B cell (primary cell): Measurements from ENCODE around the gene BRPF3. TPM values are rescaled to one million over a fixed set of nuclear protein-coding genes. Genes with fewer than 3 reads are reported as not detected.

Experiments used
- ATAC-seq: fragments of 200-7000 bp; cut with Tn5 transposase; one replicate; pipeline ENCODE4 v1.10.0; 2021; ENCODE audit warnings: low read depth, mild to moderate bottlenecking, moderate number of reproducible peaks, moderate library complexity
- CTCF ChIA-PET: fragments of 350-600 bp; sonication (Branson Sonifier 250); formaldehyde crosslinking; loops from one replicate; lab custom pipeline; 2021; ENCODE audit warnings: antibody characterized with exemption, inconsistent platforms; lab: Charles Lee
- POLR2A ChIA-PET: fragments of 350-600 bp; sonication (Branson Sonifier 250); formaldehyde crosslinking; loops from one replicate; lab custom pipeline; 2021; ENCODE audit warnings: antibody characterized with exemption; lab: Charles Lee
- DNase-seq: peaks from one replicate; pipeline ENCODE4 v3.0.0; 2013
- H2AFZ ChIP-seq: 2 replicates; pipeline ENCODE4 v1.6.1; 2012; ENCODE audit warnings: mild to moderate bottlenecking, low read depth, low read length; ENCODE audit not compliant: insufficient read depth, poor library complexity, severe bottlenecking
- H3K27ac ChIP-seq, 2 donors: 1 replicate in 1 of 2; 2 replicates in 1 of 2; pipeline ENCODE4 v1.5.1; 2012 to 2013; ENCODE audit warnings: low read length in 2 of 2, mild to moderate bottlenecking in 2 of 2, moderate library complexity in 1 of 2
- H3K27me3 ChIP-seq, 4 experiments: fragments of 200-600 bp in 1 of 4; sonication (generic) in 1 of 4; replicated peaks in 1 of 4; 1 replicate in 2 of 4; 2 replicates in 2 of 4; pipeline versions ENCODE4 v1.6.1 to v1.7.0; 2013 to 2016; ENCODE audit warnings: low read length in 3 of 4, mild to moderate bottlenecking in 2 of 4, mixed read lengths in 1 of 4, moderate library complexity in 1 of 4; ENCODE audit not compliant: insufficient read depth in 4 of 4, control insufficient read depth in 3 of 4; ENCODE audit errors: control extremely low read depth in 1 of 4
- H3K36me3 ChIP-seq, 2 experiments: replicated peaks in 1 of 2; 1 replicate in 1 of 2; 2 replicates in 1 of 2; pipeline versions ENCODE4 v1.6.1 to v1.7.1; 2013; ENCODE audit warnings: low read length in 1 of 2; ENCODE audit not compliant: insufficient read depth in 2 of 2, control insufficient read depth in 1 of 2; ENCODE audit errors: control extremely low read depth in 1 of 2, extremely low read depth in 1 of 2
- H3K4me1 ChIP-seq, 2 donors: fragments of 200-600 bp in 1 of 2; sonication (generic) in 1 of 2; 1 replicate in 1 of 2; 2 replicates in 1 of 2; pipeline versions ENCODE4 v1.5.1 to v1.6.1; 2013 to 2017; ENCODE audit warnings: low read length in 2 of 2; ENCODE audit not compliant: control insufficient read depth in 2 of 2, insufficient read depth in 2 of 2
- H3K4me2 ChIP-seq: replicated peaks from 2 replicates; pipeline ENCODE3; 2012; ENCODE audit warnings: mild to moderate bottlenecking, low read depth, low read length; ENCODE audit not compliant: poor library complexity, severe bottlenecking
- H3K4me3 ChIP-seq, 5 experiments: fragments of 200-600 bp in 1 of 5; sonication (generic) in 1 of 5; 1 replicate in 3 of 5; 2 replicates in 2 of 5; pipeline versions ENCODE4 v1.5.1 to v1.7.0; 2011 to 2016; ENCODE audit warnings: low read length in 4 of 5, mild to moderate bottlenecking in 4 of 5, low read depth in 2 of 5, control low read depth in 1 of 5, moderate library complexity in 1 of 5; ENCODE audit not compliant: insufficient read depth in 1 of 5; ENCODE audit errors: control extremely low read depth in 1 of 5, extremely low read depth in 1 of 5
- H3K79me2 ChIP-seq: fragments of 200-600 bp; sonication (generic); one replicate; pipeline ENCODE4 v1.6.0; 2016; ENCODE audit warnings: low read length; ENCODE audit not compliant: control insufficient read depth, insufficient read depth
- H3K9ac ChIP-seq: fragments of 200-600 bp; sonication (generic); 2 replicates; pipeline ENCODE4 v1.6.1; 2017; ENCODE audit warnings: mild to moderate bottlenecking, low read length, moderate library complexity
- H3K9me3 ChIP-seq, 3 donors: one replicate each; pipeline versions ENCODE4 v1.6.1 to v1.7.1; 2013; ENCODE audit warnings: low read length in 2 of 3; ENCODE audit not compliant: control insufficient read depth in 2 of 3, insufficient read depth in 1 of 3; ENCODE audit errors: control extremely low read depth in 1 of 3
- H4K20me1 ChIP-seq: 2 replicates; pipeline ENCODE4 v1.6.0; 2012; ENCODE audit warnings: mild to moderate bottlenecking, low read length; ENCODE audit not compliant: insufficient read depth, control insufficient read depth, poor library complexity, severe bottlenecking
- H3K27ac Mint-ChIP-seq: one replicate; pipeline ENCODE4 v1.8.0; 2021; ENCODE audit warnings: mixed read lengths
- H3K27me3 Mint-ChIP-seq: one replicate; pipeline ENCODE4 v1.8.0; 2021; ENCODE audit warnings: mixed read lengths
- H3K4me1 Mint-ChIP-seq: one replicate; pipeline ENCODE4 v1.8.0; 2021; ENCODE audit warnings: mixed read lengths
- H3K4me3 Mint-ChIP-seq: one replicate; pipeline ENCODE4 v1.8.0; 2021; ENCODE audit warnings: mixed read lengths
- H3K9me3 Mint-ChIP-seq: one replicate; pipeline ENCODE4 v1.8.0; 2022; ENCODE audit warnings: mixed read lengths; ENCODE audit not compliant: insufficient read depth
- EZH2 ChIP-seq: IDR thresholded peaks from 2 replicates; pipeline ENCODE4 v1.6.1; 2012; ENCODE audit warnings: borderline replicate concordance, low read depth, mild to moderate bottlenecking, moderate library complexity, low read length; ENCODE audit not compliant: insufficient read depth, poor library complexity, severe bottlenecking
- WGBS: methylation state at CpG from one replicate; pipeline ENCODE4 v1.1.5; 2013; ENCODE audit warnings: missing lambda C conversion rate; ENCODE audit not compliant: insufficient coverage; 5-methylcytosine and 5-hydroxymethylcytosine counted together
- intact Hi-C: fragments of 100-400 bp; cut with micrococcal nuclease; formaldehyde crosslinking; loops from one replicate; pipeline ENCODE4 v1.10.0; 2022
- polyA plus RNA-seq: library from polyadenylated mRNA; depleted of rRNA; stranded (reverse); fragments of >200 nt; gene quantifications from 2 replicates; pipeline ENCODE4 v1.2.3, GENCODE V29; 2012
- total RNA-seq, 2 donors: library from RNA; stranded (reverse); fragments of 120-200 nt in 1 of 2; gene quantifications; 1 replicate in 1 of 2; 2 replicates in 1 of 2; pipeline versions ENCODE4 v1.2.3 to v1.2.4, GENCODE V29; 2013 to 2022
- TF ChIP-seq, protein P1 (sequence below): fragments of 200-600 bp; IDR thresholded peaks from one replicate; pipeline ENCODE4 v1.8.0; 2022; ENCODE audit warnings: antibody characterized with exemption, mild to moderate bottlenecking

Gene BRPF3
- total and polyA plus RNA-seq, 2 donors (not counting 1 experiment from before 2014, with no cell fraction given): 17.1 to 29.4 TPM

DNA sequence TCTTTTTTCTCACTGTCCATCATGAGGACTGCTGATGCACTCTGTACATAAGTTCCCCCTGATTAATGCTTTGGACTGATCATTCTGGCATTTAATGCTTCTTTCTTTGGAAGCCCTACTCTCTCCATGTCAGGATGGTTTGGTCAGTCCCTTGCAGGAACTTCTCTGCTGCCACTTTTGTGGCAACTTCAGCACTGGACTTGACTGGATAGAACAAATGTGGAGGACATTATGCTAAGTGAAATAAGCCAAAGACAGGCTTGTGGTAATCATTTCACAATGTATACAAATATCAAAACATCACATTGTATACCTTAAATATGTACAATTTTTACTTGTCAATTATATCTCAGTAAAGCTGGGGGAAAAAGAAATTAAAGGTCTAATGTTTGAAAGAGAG is 12.2 kb upstream of the BRPF3 start:
- Histone ChIP-seq H3K9ac (no peak overlapping the region), H3K4me2 (no peak overlapping the region), H3K36me3 (no peaks in the 10 kb centered on the region), H3K9me3 (peaks cover 0 to 8% (median 1%) of the 10 kb centered on the region in 3 donors), H3K4me1 (no peaks in the 10 kb centered on the region), H3K4me3 (no peak overlapping the region), H4K20me1 (no peaks in the 10 kb centered on the region), H3K27me3 (no peaks in the 10 kb centered on the region), H3K79me2 (no peaks in the 10 kb centered on the region), H3K27ac (no peak overlapping the region), H2AFZ (no peak overlapping the region)
- H3K4me3 Mint-ChIP-seq: no peak overlapping the region
- peaks cover 1% of the 10 kb centered on the region for H3K9me3 Mint-ChIP-seq
- TF ChIP-seq, protein P1, sequence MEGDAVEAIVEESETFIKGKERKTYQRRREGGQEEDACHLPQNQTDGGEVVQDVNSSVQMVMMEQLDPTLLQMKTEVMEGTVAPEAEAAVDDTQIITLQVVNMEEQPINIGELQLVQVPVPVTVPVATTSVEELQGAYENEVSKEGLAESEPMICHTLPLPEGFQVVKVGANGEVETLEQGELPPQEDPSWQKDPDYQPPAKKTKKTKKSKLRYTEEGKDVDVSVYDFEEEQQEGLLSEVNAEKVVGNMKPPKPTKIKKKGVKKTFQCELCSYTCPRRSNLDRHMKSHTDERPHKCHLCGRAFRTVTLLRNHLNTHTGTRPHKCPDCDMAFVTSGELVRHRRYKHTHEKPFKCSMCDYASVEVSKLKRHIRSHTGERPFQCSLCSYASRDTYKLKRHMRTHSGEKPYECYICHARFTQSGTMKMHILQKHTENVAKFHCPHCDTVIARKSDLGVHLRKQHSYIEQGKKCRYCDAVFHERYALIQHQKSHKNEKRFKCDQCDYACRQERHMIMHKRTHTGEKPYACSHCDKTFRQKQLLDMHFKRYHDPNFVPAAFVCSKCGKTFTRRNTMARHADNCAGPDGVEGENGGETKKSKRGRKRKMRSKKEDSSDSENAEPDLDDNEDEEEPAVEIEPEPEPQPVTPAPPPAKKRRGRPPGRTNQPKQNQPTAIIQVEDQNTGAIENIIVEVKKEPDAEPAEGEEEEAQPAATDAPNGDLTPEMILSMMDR: no peak
- no peak for TF ChIP-seq EZH2
- DNase-seq (no peak), ATAC-seq (no peak)
- H3K4me1 Mint-ChIP-seq: no peaks in the 10 kb centered on the region
- POLR2A ChIA-PET: interaction anchor here (0.6 kb wide), 1 partner anchor 403 kb away, joined by 4 read pairs; no protein-coding TSS in a partner anchor
- no peaks in the 10 kb centered on the region for H3K27me3 Mint-ChIP-seq
- H3K27ac Mint-ChIP-seq: no peak overlapping the region
- intact Hi-C loops: no loop called here
- CTCF ChIA-PET: interaction anchor here (0.6 kb wide), 1 partner anchor 61 kb away, joined by 3 read pairs; no protein-coding TSS in a partner anchor

- Mint-ChIP-seq H3K4me1 (no peaks in the 10 kb centered on the region), H3K27me3 (no peaks in the 10 kb centered on the region), H3K4me3 (no peak overlapping the region), H3K9me3 (no peaks in the 10 kb centered on the region), H3K27ac (no peak overlapping the region)
- intact Hi-C loops: no loop called here
- Histone ChIP-seq H3K4me1 (no peaks in the 10 kb centered on the region), H3K9ac (no peak overlapping the region), H2AFZ (no peak overlapping the region), H3K27ac (no peak overlapping the region), H3K36me3 (no peaks in the 10 kb centered on the region), H4K20me1 (no peaks in the 10 kb centered on the region), H3K27me3 (no peaks in the 10 kb centered on the region), H3K4me2 (no peak overlapping the region), H3K9me3 (peaks cover 0 to 8% (median 1%) of the 10 kb centered on the region in 3 donors), H3K79me2 (no peaks in the 10 kb centered on the region), H3K4me3 (no peak overlapping the region)
- WGBS: 93% methylated on average over 2 of the region's 2 CpGs
- no peak for TF ChIP-seq EZH2
- TF ChIP-seq, protein P1: no peak
- POLR2A ChIA-PET: no interaction called here
- CTCF ChIA-PET: no interaction called here
- ATAC-seq (no peak), DNase-seq (no peak)
Observed at GRCh38 chr6:36186199-36186598, 10.3 kb upstream of the BRPF3 start.
